Stomach (tissue), 4 donors: ENCODE measurements around the gene APBB3.

ENCODE experiments used
- CTCF ChIP-seq, 7 experiments: fragments of 450-650 bp in 4 of 7; fragments of 200-600 bp in 3 of 7; sonication (generic) in 3 of 7; IDR thresholded peaks; one replicate each; pipeline ENCODE4 v1.5.1; 2016 to 2019; ENCODE audit warnings: antibody characterized with exemption in 7 of 7, control low read depth in 2 of 7, mild to moderate bottlenecking in 1 of 7
- EP300 ChIP-seq: sonication (generic); formaldehyde crosslinking; IDR thresholded peaks from one replicate; pipeline ENCODE4 v1.6.1; 2017; ENCODE audit warnings: antibody characterized with exemption
- POLR2A ChIP-seq, 4 donors: fragments of 450-650 bp; IDR thresholded peaks; one replicate each; pipeline ENCODE4 v1.6.1; 2016; ENCODE audit warnings: antibody characterized with exemption in 4 of 4, control low read depth in 2 of 4, mild to moderate bottlenecking in 1 of 4, moderate library complexity in 1 of 4

GRCh38 chr5:140608722-140609121 lies 44.3 kb upstream of the APBB3 start:
- no peak for TF ChIP-seq CTCF (IDR thresholded peaks at IDR 0.05)
- TF ChIP-seq EP300: no peak
- TF ChIP-seq POLR2A (IDR thresholded peaks at IDR 0.05): no peak
